GM18526 (cell line): Measurements from ENCODE around the gene TAF5L.

ENCODE experiments used
- POLR2A ChIP-seq: IDR thresholded peaks from 3 replicates; pipeline ENCODE4 v1.6.1; 2011; ENCODE audit not compliant: insufficient read length; ENCODE audit errors: extremely low read depth

TAF5L gene

GRCh38 chr1:229625915-229626831 is at the start of gene TAF5L, which contains the start of gene URB2:
TAF5L (minus strand) TSS chr1:229626122; CDS start chr1:229614482, 11,640 bp downstream.
URB2 (plus strand) TSS chr1:229626247; CDS start chr1:229627634, 1,387 bp downstream.
- peak; percentile 73 for TF ChIP-seq POLR2A

GRCh38 chr1:229675396-229675795 is 49.5 kb upstream of the TAF5L start:
- no peak for TF ChIP-seq POLR2A

- TF ChIP-seq POLR2A = no peak
These were observed 48.1 kb upstream of the TAF5L start for GRCh38 chr1:229674042-229674441.

GRCh38 chr1:229672246-229672645 is 46.3 kb upstream of the TAF5L start:
- TF ChIP-seq POLR2A = no peak

- TF ChIP-seq POLR2A = no peak
These were observed 45.4 kb upstream of the TAF5L start for GRCh38 chr1:229671310-229671709.

GRCh38 chr1:229669333-229669732 is 43.4 kb upstream of the TAF5L start:
- TF ChIP-seq POLR2A = no peak

- TF ChIP-seq POLR2A = no peak
These were observed 40.7 kb upstream of the TAF5L start for GRCh38 chr1:229666585-229666984.

- no peak for TF ChIP-seq POLR2A
These were observed 40.1 kb upstream of the TAF5L start for GRCh38 chr1:229665912-229666558.

GRCh38 chr1:229664133-229664689 is 38.3 kb upstream of the TAF5L start:
- no peak for TF ChIP-seq POLR2A

GRCh38 chr1:229661897-229662296 is 36.0 kb upstream of the TAF5L start:
- no peak for TF ChIP-seq POLR2A

GRCh38 chr1:229661022-229661877 is 35.3 kb upstream of the TAF5L start:
- TF ChIP-seq POLR2A = no peak

- TF ChIP-seq POLR2A = no peak
These were observed 32.3 kb upstream of the TAF5L start for GRCh38 chr1:229657993-229658755.

GRCh38 chr1:229655781-229656180 is 29.9 kb upstream of the TAF5L start:
- no peak for TF ChIP-seq POLR2A

- no peak for TF ChIP-seq POLR2A
These were observed 27.5 kb upstream of the TAF5L start for GRCh38 chr1:229653420-229653819.
